Tibial nerve (tissue), 4 donors: ENCODE results near the gene ULBP1. TPM values are rescaled to one million over a fixed set of nuclear protein-coding genes. Genes with fewer than 3 reads are reported as not detected.

Experiments used
- DNase-seq, 2 donors: peaks; one replicate each; pipeline ENCODE4 v3.0.0-alpha.2; 2019; ENCODE audit warnings: low spot score in 2 of 2
- H3K27ac ChIP-seq, 4 donors: fragments of 200-600 bp; sonication (generic) in 3 of 4; one replicate each; pipeline ENCODE4 v1.5.1; 2017 to 2019; ENCODE audit warnings: mild to moderate bottlenecking in 1 of 4
- H3K27me3 ChIP-seq, 2 donors: fragments of 200-600 bp; sonication (generic) in 1 of 2; one replicate each; pipeline versions ENCODE4 v1.5.1 to v1.6.0; 2017 to 2019
- H3K36me3 ChIP-seq, 3 donors: fragments of 200-600 bp; sonication (generic); one replicate each; pipeline ENCODE4 v1.5.1; 2018 to 2019
- H3K4me1 ChIP-seq, 4 donors: fragments of 200-600 bp; sonication (generic) in 3 of 4; one replicate each; pipeline ENCODE4 v1.5.1; 2017 to 2019
- H3K4me3 ChIP-seq, 4 donors: fragments of 200-600 bp; sonication (generic) in 3 of 4; one replicate each; pipeline ENCODE4 v1.5.1; 2017 to 2019; ENCODE audit warnings: mild to moderate bottlenecking in 1 of 4, moderate library complexity in 1 of 4
- H3K9me3 ChIP-seq, 4 donors: fragments of 200-600 bp; sonication (generic) in 3 of 4; one replicate each; pipeline ENCODE4 v1.5.1; 2017 to 2019
- EP300 ChIP-seq, 2 donors: sonication (generic); formaldehyde crosslinking; IDR thresholded peaks; one replicate each; pipeline ENCODE4 v1.6.1; 2017; ENCODE audit warnings: antibody characterized with exemption in 2 of 2, mild to moderate bottlenecking in 1 of 2
- POLR2A ChIP-seq, 2 donors: fragments of 450-650 bp; IDR thresholded peaks; one replicate each; pipeline ENCODE4 v1.6.1; 2017; ENCODE audit warnings: antibody characterized with exemption in 2 of 2, mild to moderate bottlenecking in 2 of 2, moderate library complexity in 2 of 2
- WGBS, 2 donors: methylation state at CpG; one replicate each; pipeline ENCODE4 v1.1.5; 2018; 5-methylcytosine and 5-hydroxymethylcytosine counted together
- total RNA-seq, 4 donors: library from RNA; depleted of rRNA; stranded (reverse); fragments of >200 nt; gene quantifications; one replicate each; pipeline ENCODE4 v1.1.0, GENCODE V29; 2016
- TF ChIP-seq, protein P1 (sequence below), 5 experiments: fragments of 200-600 bp in 3 of 5; fragments of 450-650 bp in 2 of 5; sonication (generic) in 3 of 5; IDR thresholded peaks; one replicate each; pipeline ENCODE4 v1.5.1; 2016 to 2019; ENCODE audit warnings: antibody characterized with exemption in 5 of 5, mild to moderate bottlenecking in 3 of 5, moderate library complexity in 2 of 5

ULBP1 gene
- total RNA-seq, 4 donors from 2014 or later = 0.21 TPM; not detected in 3

GRCh38 chr6:149977221-149977620 is 13.5 kb downstream of the ULBP1 start:
- 59 to 66% methylated on average over 4 of the region's 4 CpGs for WGBS, 2 donors
- no peak for DNase-seq
- Histone ChIP-seq H3K27me3 (peaks cover 0 to 71% of the 10 kb centered on the region in 2 donors), H3K36me3 (no peaks in the 10 kb centered on the region), H3K27ac (no peak overlapping the region), H3K4me1 (no peaks in the 10 kb centered on the region), H3K9me3 (peaks cover 0 to 5% (median 0%) of the 10 kb centered on the region in 4 donors), H3K4me3 (no peak overlapping the region)
- TF ChIP-seq POLR2A (IDR thresholded peaks at IDR 0.05) = no peak
- TF ChIP-seq, protein P1, sequence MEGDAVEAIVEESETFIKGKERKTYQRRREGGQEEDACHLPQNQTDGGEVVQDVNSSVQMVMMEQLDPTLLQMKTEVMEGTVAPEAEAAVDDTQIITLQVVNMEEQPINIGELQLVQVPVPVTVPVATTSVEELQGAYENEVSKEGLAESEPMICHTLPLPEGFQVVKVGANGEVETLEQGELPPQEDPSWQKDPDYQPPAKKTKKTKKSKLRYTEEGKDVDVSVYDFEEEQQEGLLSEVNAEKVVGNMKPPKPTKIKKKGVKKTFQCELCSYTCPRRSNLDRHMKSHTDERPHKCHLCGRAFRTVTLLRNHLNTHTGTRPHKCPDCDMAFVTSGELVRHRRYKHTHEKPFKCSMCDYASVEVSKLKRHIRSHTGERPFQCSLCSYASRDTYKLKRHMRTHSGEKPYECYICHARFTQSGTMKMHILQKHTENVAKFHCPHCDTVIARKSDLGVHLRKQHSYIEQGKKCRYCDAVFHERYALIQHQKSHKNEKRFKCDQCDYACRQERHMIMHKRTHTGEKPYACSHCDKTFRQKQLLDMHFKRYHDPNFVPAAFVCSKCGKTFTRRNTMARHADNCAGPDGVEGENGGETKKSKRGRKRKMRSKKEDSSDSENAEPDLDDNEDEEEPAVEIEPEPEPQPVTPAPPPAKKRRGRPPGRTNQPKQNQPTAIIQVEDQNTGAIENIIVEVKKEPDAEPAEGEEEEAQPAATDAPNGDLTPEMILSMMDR (IDR thresholded peaks at IDR 0.05) = no peak
- no peak for TF ChIP-seq EP300 (IDR thresholded peaks at IDR 0.05)

- no peaks in the 10 kb centered on the region for H3K4me1 ChIP-seq
- no peak for DNase-seq
- no peak overlapping the region for H3K4me3 ChIP-seq
- H3K27ac ChIP-seq = no peak overlapping the region
- no peaks in the 10 kb centered on the region for H3K36me3 ChIP-seq
- TF ChIP-seq, protein P1 (IDR thresholded peaks at IDR 0.05) = no peak
- TF ChIP-seq EP300 (IDR thresholded peaks at IDR 0.05) = no peak
- TF ChIP-seq POLR2A (IDR thresholded peaks at IDR 0.05) = no peak
- peaks cover 0 to 72% of the 10 kb centered on the region in 2 donors for H3K27me3 ChIP-seq
- H3K9me3 ChIP-seq = peaks cover 0 to 5% (median 0%) of the 10 kb centered on the region in 4 donors
Observed at GRCh38 chr6:149978610-149979009, 14.9 kb downstream of the ULBP1 start.

DNA sequence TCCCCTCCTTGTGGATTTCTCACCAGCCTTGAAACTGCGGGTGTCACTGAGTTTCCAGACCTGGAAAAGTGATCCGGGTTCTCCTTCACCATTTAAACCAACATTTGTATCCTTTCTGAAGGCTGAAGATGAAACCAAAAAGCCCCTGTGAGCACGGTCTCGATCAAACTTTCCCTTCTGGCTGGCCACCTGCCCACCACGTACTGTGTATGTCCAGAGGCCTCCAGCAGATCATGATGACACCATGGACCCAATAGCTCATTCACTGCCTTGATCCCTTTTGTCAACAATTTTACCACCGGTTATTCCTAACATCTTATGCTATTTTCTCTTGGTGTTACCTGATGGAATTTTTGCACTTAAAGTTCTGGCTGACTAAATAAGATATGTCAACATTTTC is 15.6 kb downstream of the ULBP1 start:
- Histone ChIP-seq H3K4me1 (no peaks in the 10 kb centered on the region), H3K27ac (no peak overlapping the region), H3K9me3 (peaks cover 0 to 5% (median 0%) of the 10 kb centered on the region in 4 donors), H3K4me3 (no peak overlapping the region), H3K27me3 (peaks cover 0 to 67% of the 10 kb centered on the region in 2 donors), H3K36me3 (no peaks in the 10 kb centered on the region)
- TF ChIP-seq, protein P1 (IDR thresholded peaks at IDR 0.05) = no peak
- TF ChIP-seq EP300 (IDR thresholded peaks at IDR 0.05) (no peak), POLR2A (IDR thresholded peaks at IDR 0.05) (no peak)
- DNase-seq = no peak
- 74 to 82% methylated on average over 6 of the region's 6 CpGs for WGBS, 2 donors

DNA sequence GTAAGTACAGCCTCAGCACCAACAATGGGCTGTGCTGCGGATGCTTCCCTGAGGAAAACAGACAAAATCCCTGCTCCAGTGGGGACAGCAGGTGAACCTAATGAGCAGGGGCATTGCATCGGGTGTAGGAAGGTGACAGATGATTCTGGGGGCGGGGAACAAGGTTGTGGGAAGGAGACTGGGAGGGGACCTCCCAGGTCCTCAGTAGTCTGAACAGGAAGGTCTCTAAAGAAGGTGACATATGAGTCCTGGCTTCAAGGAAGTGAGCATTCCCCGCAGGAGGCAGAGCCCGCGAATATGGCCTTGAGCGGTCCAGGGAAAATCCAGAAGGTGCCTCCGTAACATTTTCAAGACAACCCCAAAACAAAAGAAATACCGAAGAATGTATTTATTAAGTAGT is 19.4 kb downstream of the ULBP1 start:
- peaks cover 0 to 17% (median 0%) of the 10 kb centered on the region in 4 donors for H3K9me3 ChIP-seq
- no peak overlapping the region for H3K27ac ChIP-seq
- H3K4me1 ChIP-seq = no peaks in the 10 kb centered on the region
- H3K27me3 ChIP-seq = peaks cover 0 to 82% of the 10 kb centered on the region in 2 donors
- TF ChIP-seq, protein P1 (IDR thresholded peaks at IDR 0.05) = no peak
- TF ChIP-seq EP300 (IDR thresholded peaks at IDR 0.05) = no peak
- TF ChIP-seq POLR2A (IDR thresholded peaks at IDR 0.05) = no peak
- no peak for DNase-seq
- WGBS, 2 donors = 22 to 24% methylated on average over 9 of the region's 9 CpGs
- no peak overlapping the region for H3K4me3 ChIP-seq
- no peaks in the 10 kb centered on the region for H3K36me3 ChIP-seq

- WGBS, 2 donors = 49 to 72% methylated on average over 5 of the region's 5 CpGs
- Histone ChIP-seq H3K27me3 (peaks cover 0 to 93% of the 10 kb centered on the region in 2 donors), H3K4me3 (no peak overlapping the region), H3K4me1 (peaks cover 0 to 5% (median 1%) of the 10 kb centered on the region in 4 donors), H3K36me3 (no peaks in the 10 kb centered on the region), H3K9me3 (peaks cover 0 to 31% (median 1%) of the 10 kb centered on the region in 4 donors), H3K27ac (no peak overlapping the region)
- no peak for DNase-seq
- TF ChIP-seq POLR2A (IDR thresholded peaks at IDR 0.05) (no peak), EP300 (IDR thresholded peaks at IDR 0.05) (no peak)
- TF ChIP-seq, protein P1 (IDR thresholded peaks at IDR 0.05) = no peak
Observed at GRCh38 chr6:149984773-149985172, 21.0 kb downstream of the ULBP1 start.
